ENCODE data around the gene ADGRG1.

Gene ADGRG1

DNA sequence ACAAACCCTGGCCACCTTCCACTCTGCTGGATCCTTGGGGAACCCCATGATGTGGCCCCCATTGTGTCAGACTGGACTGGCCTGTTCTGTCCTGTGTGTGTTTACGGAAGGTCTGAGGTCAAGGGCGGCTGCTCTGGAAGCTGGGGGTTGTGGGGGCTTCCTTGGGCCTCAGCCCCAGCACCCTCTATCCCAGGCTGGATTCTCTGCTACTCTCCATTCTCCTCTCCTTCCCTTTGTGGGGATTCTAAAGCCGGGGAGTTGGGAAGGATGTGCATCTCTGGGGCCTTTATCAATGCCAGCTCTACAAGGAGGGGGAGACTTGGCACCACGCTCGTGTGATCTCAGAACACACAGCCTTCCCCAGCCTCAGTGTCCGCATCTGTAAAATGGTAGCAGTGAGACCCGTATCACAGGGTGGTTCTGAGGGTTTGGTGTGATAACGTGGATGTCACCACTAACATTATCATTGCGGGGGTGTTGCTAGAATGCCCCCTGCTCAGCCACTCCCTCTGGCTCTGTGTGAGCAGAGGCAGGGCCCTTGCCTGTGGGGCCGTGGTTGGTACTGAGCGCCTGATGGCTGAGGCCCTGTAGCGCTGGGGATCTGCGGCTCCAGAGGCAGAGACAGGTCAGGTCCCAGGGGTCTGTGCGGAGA, 18.1 kb downstream of the ADGRG1 start:
- in situ Hi-C loops (cut with HindIII; ENCODE audit: low pct_unique_long_range_greater_than_20kb, low sequenced_read_pairs) = no loop called here
- no peak for DNase-seq (ENCODE audit: low read depth in 1 of 2, low spot score in 1 of 2)
- no peak for TF ChIP-seq JUND (IDR thresholded peaks at IDR 0.05; ENCODE audit: low read depth)

GRCh38 chr16:57647136-57647875, 18.9 kb downstream of the ADGRG1 start:
- in situ Hi-C loops (cut with HindIII; ENCODE audit: low pct_unique_long_range_greater_than_20kb, low sequenced_read_pairs) = no loop called here
- no peak for DNase-seq (ENCODE audit: low read depth in 1 of 2, low spot score in 1 of 2)
- TF ChIP-seq JUND (IDR thresholded peaks at IDR 0.05; ENCODE audit: low read depth) = no peak

GRCh38 chr16:57648125-57648524, 19.7 kb downstream of the ADGRG1 start:
- DNase-seq (ENCODE audit: low read depth in 1 of 2, low spot score in 1 of 2) = no peak
- no peak for TF ChIP-seq JUND (IDR thresholded peaks at IDR 0.05; ENCODE audit: low read depth)
- in situ Hi-C loops (cut with HindIII; ENCODE audit: low pct_unique_long_range_greater_than_20kb, low sequenced_read_pairs) = no loop called here

DNA sequence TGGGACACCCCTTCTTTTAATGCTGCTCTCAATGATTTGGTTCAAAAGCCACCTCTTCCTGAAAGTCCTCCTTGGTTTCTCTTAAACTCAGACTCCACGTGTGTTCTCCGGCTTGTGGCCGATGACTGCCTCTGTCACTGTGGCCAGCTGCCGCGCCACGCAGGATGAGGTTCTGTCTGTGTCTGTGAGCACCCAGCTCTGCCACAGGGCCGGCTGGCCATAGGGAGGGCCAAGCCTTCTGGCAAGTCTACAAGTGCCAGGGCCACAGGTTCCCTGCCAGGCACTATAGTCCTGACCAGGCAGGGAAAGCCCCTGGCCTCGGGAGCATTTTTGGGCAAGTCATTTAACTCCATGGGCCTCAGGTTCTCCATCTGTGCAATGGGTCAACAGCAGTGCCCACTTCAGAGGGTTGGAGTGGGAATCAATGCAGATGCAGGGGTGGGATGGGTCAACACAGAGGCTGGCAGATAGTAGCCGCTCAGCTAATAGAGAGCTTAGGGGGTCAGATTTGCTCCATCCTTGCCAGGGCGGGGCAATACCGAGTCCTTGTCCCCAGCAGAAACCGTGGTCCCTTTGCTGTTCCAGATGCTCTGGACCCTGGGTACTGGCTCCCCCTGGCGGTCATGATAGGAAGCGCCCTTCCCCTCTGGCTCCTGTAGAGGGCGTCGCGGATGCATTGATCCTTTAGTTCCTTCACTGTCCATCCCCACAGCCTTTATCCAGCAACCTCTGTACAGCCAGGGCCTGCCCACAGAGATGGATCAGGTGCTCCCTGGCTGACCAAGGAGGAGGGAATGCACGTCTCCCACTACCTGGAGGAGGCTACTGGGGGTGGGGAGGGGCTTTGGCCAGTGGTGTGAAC, 20.4 kb downstream of the ADGRG1 start:
- DNase-seq (ENCODE audit: low read depth in 1 of 2, low spot score in 1 of 2) = peak; percentile 79 to 85
- in situ Hi-C loops (cut with HindIII; ENCODE audit: low pct_unique_long_range_greater_than_20kb, low sequenced_read_pairs) = no loop called here
- no peak for TF ChIP-seq JUND (IDR thresholded peaks at IDR 0.05; ENCODE audit: low read depth)

GRCh38 chr16:57649443-57649751, 21.0 kb downstream of the ADGRG1 start:
- no peak for DNase-seq (ENCODE audit: low read depth in 1 of 2, low spot score in 1 of 2)
- no peak for TF ChIP-seq JUND (IDR thresholded peaks at IDR 0.05; ENCODE audit: low read depth)
- in situ Hi-C loops (cut with HindIII; ENCODE audit: low pct_unique_long_range_greater_than_20kb, low sequenced_read_pairs) = no loop called here

GRCh38 chr16:57649846-57650245, 21.4 kb downstream of the ADGRG1 start:
- TF ChIP-seq JUND (IDR thresholded peaks at IDR 0.05; ENCODE audit: low read depth) = no peak
- in situ Hi-C loops (cut with HindIII; ENCODE audit: low pct_unique_long_range_greater_than_20kb, low sequenced_read_pairs) = no loop called here
- no peak for DNase-seq (ENCODE audit: low read depth in 1 of 2, low spot score in 1 of 2)

DNA sequence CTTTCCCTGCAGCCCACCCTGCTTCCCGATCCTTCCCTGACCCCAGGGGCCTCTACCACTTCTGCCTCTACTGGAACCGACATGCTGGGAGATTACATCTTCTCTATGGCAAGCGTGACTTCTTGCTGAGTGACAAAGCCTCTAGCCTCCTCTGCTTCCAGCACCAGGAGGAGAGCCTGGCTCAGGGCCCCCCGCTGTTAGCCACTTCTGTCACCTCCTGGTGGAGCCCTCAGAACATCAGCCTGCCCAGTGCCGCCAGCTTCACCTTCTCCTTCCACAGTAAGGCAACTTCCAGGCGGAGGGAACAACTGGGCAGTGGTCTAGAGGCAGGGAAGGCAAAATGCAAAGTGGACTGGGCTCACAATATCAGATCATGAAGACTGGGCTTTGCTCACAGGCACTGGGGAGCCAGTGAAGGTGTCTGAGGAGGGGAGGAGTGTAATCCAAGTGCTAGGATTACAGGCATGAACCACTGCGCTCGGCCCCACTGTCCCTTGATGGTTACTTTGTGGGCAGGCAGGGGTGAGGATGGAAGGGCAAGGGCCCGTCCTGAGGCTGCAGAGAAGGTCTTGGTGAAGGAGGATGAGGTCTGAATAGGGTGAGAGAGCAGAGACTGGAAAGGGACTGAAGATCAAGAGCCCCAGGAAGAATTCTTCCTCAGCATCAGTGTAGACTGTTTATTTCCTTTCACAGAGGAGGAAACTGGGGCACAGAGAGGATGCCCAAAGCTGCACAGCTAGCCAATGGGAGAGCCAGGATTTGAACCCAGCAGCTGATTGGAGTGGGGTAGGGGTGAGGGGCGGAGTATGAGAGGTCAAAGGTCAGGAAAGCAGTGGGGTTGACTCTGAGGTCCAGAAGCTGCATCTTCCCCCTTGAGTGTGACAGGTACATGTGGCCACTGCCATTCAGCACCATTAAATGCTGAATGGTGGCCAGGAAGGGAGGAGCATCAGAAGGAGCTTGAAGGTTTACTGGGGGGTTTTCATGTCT, 23.2 kb downstream of the ADGRG1 start:
- DNase-seq (ENCODE audit: low read depth in 1 of 2, low spot score in 1 of 2) = no peak
- no peak for TF ChIP-seq JUND (IDR thresholded peaks at IDR 0.05; ENCODE audit: low read depth)
- in situ Hi-C loops (cut with HindIII; ENCODE audit: low pct_unique_long_range_greater_than_20kb, low sequenced_read_pairs) = no loop called here

- in situ Hi-C loops (cut with HindIII; ENCODE audit: low pct_unique_long_range_greater_than_20kb, low sequenced_read_pairs) = no loop called here
- no peak for DNase-seq (ENCODE audit: low read depth in 1 of 2, low spot score in 1 of 2)
- TF ChIP-seq JUND (IDR thresholded peaks at IDR 0.05; ENCODE audit: low read depth) = no peak
Observed at GRCh38 chr16:57652695-57653471, 24.5 kb downstream of the ADGRG1 start.

- in situ Hi-C loops (cut with HindIII; ENCODE audit: low pct_unique_long_range_greater_than_20kb, low sequenced_read_pairs) = no loop called here
- DNase-seq (ENCODE audit: low read depth in 1 of 2, low spot score in 1 of 2) = no peak
- TF ChIP-seq JUND (IDR thresholded peaks at IDR 0.05; ENCODE audit: low read depth) = no peak
Observed at GRCh38 chr16:57653936-57654335, 25.5 kb downstream of the ADGRG1 start.

DNA sequence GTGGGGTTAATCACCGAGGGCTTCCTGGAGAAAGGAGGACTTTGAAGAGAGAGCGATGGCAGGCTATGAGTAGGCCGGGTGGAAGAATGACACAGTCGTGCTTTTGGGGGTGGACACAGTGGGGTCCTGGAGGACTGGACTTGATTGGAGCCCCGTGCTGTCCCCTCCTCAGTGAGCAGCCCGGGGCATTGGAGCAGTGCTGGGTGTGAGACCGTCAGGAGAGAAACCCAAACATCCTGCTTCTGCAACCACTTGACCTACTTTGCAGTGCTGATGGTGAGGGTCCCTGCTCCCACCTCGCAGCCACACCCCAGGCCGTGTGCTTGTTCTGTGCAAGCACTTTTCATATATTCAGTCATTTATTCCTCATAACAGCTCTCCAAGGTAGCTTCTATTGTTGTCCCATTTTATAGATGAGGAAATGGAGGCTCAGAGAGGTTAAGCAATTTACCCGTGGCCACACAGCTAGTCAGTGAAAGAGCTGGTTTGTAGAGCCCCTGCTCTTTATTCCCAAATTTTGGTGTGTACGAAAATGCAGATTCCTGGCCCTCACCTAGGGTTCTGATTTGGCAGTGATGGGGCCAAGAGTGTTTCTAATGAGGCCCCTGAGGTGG, 28.0 kb downstream of the ADGRG1 start:
- no peak for TF ChIP-seq JUND (IDR thresholded peaks at IDR 0.05; ENCODE audit: low read depth)
- DNase-seq (ENCODE audit: low read depth in 1 of 2, low spot score in 1 of 2) = no peak
- in situ Hi-C loops (cut with HindIII; ENCODE audit: low pct_unique_long_range_greater_than_20kb, low sequenced_read_pairs) = no loop called here

- no peak for DNase-seq (ENCODE audit: low read depth in 1 of 2, low spot score in 1 of 2)
- in situ Hi-C loops (cut with HindIII; ENCODE audit: low pct_unique_long_range_greater_than_20kb, low sequenced_read_pairs) = no loop called here
Observed at GRCh38 chr16:57657228-57657627, 28.8 kb downstream of the ADGRG1 start.

More at GRCh38 chr16:57657228-57657627, 28.8 kb downstream of the ADGRG1 start:
- TF ChIP-seq JUND (IDR thresholded peaks at IDR 0.05; ENCODE audit: low read depth) = no peak

All from T47D (cell line).